ENCODE results near the gene CELF2. TPM values are rescaled to one million over a fixed set of nuclear protein-coding genes. Genes with fewer than 3 reads are reported as not detected.
A peak's percentile ranks its signal among the peaks of the same experiment; 100 is the strongest.

CELF2 gene
- total RNA-seq, 3 donors from 2014 or later: 40.0 to 178 (median 45.6) TPM

- no peak overlapping the region for H3K4me3 ChIP-seq
- no peak overlapping the region for H3K27ac ChIP-seq
- DNase-seq (ENCODE audit: low spot score in 2 of 2): no peak
- H3K4me1 ChIP-seq: no peaks in the 10 kb centered on the region
- intact Hi-C loops (cut with DNase I; ENCODE audit: low total_unique reads): no loop called here
- no peaks in the 10 kb centered on the region for H3K36me3 ChIP-seq
- no peak for TF ChIP-seq CTCF (IDR thresholded peaks at IDR 0.05)
- no peak for TF ChIP-seq POLR2A (IDR thresholded peaks at IDR 0.05)
- no peak for TF ChIP-seq POLR2AphosphoS5 (IDR thresholded peaks at IDR 0.05)
- H3K27me3 ChIP-seq: no peaks in the 10 kb centered on the region
- H3K9me3 ChIP-seq: no peaks in the 10 kb centered on the region
Observed at GRCh38 chr10:11324761-11325321, 307.2 kb downstream of the CELF2 start.

GRCh38 chr10:11325817-11326216, 308.1 kb downstream of the CELF2 start:
- H3K9me3 ChIP-seq: no peaks in the 10 kb centered on the region
- H3K4me3 ChIP-seq: no peak overlapping the region
- no peak overlapping the region for H3K27ac ChIP-seq
- H3K36me3 ChIP-seq: no peaks in the 10 kb centered on the region
- intact Hi-C loops (cut with DNase I; ENCODE audit: low total_unique reads): no loop called here
- no peak for DNase-seq (ENCODE audit: low spot score in 2 of 2)
- no peaks in the 10 kb centered on the region for H3K4me1 ChIP-seq
- TF ChIP-seq POLR2AphosphoS5 (IDR thresholded peaks at IDR 0.05) (no peak), CTCF (IDR thresholded peaks at IDR 0.05) (no peak), POLR2A (IDR thresholded peaks at IDR 0.05) (no peak)
- no peaks in the 10 kb centered on the region for H3K27me3 ChIP-seq

- intact Hi-C loops (cut with DNase I; ENCODE audit: low total_unique reads): no loop called here
- no peaks in the 10 kb centered on the region for H3K4me1 ChIP-seq
- no peaks in the 10 kb centered on the region for H3K36me3 ChIP-seq
- TF ChIP-seq CTCF (IDR thresholded peaks at IDR 0.05): no peak
- TF ChIP-seq POLR2A (IDR thresholded peaks at IDR 0.05): no peak
- no peak for TF ChIP-seq POLR2AphosphoS5 (IDR thresholded peaks at IDR 0.05)
- no peaks in the 10 kb centered on the region for H3K9me3 ChIP-seq
- no peak overlapping the region for H3K4me3 ChIP-seq
- H3K27me3 ChIP-seq: no peaks in the 10 kb centered on the region
- no peak for DNase-seq (ENCODE audit: low spot score in 2 of 2)
- no peak overlapping the region for H3K27ac ChIP-seq
Observed at GRCh38 chr10:11326241-11326640, 308.6 kb downstream of the CELF2 start.

- no peak for TF ChIP-seq CTCF (IDR thresholded peaks at IDR 0.05)
- no peak for TF ChIP-seq POLR2A (IDR thresholded peaks at IDR 0.05)
- TF ChIP-seq POLR2AphosphoS5 (IDR thresholded peaks at IDR 0.05): no peak
- intact Hi-C loops (cut with DNase I; ENCODE audit: low total_unique reads): no loop called here
Observed at GRCh38 chr10:11326913-11327616, 309.4 kb downstream of the CELF2 start.

GRCh38 chr10:11328264-11329061, 310.8 kb downstream of the CELF2 start:
- Histone ChIP-seq H3K4me3 (no peak overlapping the region), H3K4me1 (no peaks in the 10 kb centered on the region), H3K27me3 (no peaks in the 10 kb centered on the region), H3K36me3 (no peaks in the 10 kb centered on the region), H3K9me3 (no peaks in the 10 kb centered on the region), H3K27ac (peak overlapping the region in 1 of 2 donors; percentile 32)
- DNase-seq (ENCODE audit: low spot score in 2 of 2): no peak
- no peak for TF ChIP-seq POLR2A (IDR thresholded peaks at IDR 0.05)
- TF ChIP-seq POLR2AphosphoS5 (IDR thresholded peaks at IDR 0.05): no peak
- no peak for TF ChIP-seq CTCF (IDR thresholded peaks at IDR 0.05)
- intact Hi-C loops (cut with DNase I; ENCODE audit: low total_unique reads): no loop called here

More at GRCh38 chr10:11326913-11327616, 309.4 kb downstream of the CELF2 start:
- no peaks in the 10 kb centered on the region for H3K27me3 ChIP-seq
- no peak for DNase-seq (ENCODE audit: low spot score in 2 of 2)
- H3K4me1 ChIP-seq: no peaks in the 10 kb centered on the region
- no peaks in the 10 kb centered on the region for H3K36me3 ChIP-seq
- H3K27ac ChIP-seq: no peak overlapping the region
- H3K4me3 ChIP-seq: no peak overlapping the region
- H3K9me3 ChIP-seq: no peaks in the 10 kb centered on the region
